Upper lobe of left lung (tissue), 6 donors: ENCODE measurements around the gene TXNRD2. TPM values are rescaled to one million over a fixed set of nuclear protein-coding genes. Genes with fewer than 3 reads are reported as not detected.

Source experiments
- ATAC-seq, 2 donors: fragments of 200-7000 bp; cut with Tn5 transposase; one replicate each; pipeline ENCODE4 v1.9.1; 2022; ENCODE audit warnings: mild to moderate bottlenecking in 2 of 2, moderate library complexity in 2 of 2; ENCODE audit not compliant: low FRiP score in 2 of 2
- DNase-seq, 2 donors: peaks; one replicate each; pipeline ENCODE4 v3.0.0-alpha.2; 2019 to 2020
- H3K27ac ChIP-seq, 4 donors: fragments of 200-600 bp; sonication (generic); one replicate each; pipeline ENCODE4 v1.5.1; 2016 to 2019
- H3K27me3 ChIP-seq, 4 donors: fragments of 200-600 bp; sonication (generic); one replicate each; pipeline ENCODE4 v1.5.1; 2017 to 2019
- H3K36me3 ChIP-seq, 4 donors: fragments of 200-600 bp; sonication (generic); one replicate each; pipeline ENCODE4 v1.5.1; 2016 to 2019
- H3K4me1 ChIP-seq, 4 donors: fragments of 200-600 bp; sonication (generic); one replicate each; pipeline ENCODE4 v1.5.1; 2018 to 2019
- H3K4me3 ChIP-seq, 4 donors: fragments of 200-600 bp; sonication (generic); one replicate each; pipeline ENCODE4 v1.5.1; 2017 to 2019; ENCODE audit warnings: mild to moderate bottlenecking in 2 of 4, moderate library complexity in 1 of 4
- H3K9me3 ChIP-seq, 4 donors: fragments of 200-600 bp; sonication (generic); one replicate each; pipeline ENCODE4 v1.5.1; 2018 to 2019
- EP300 ChIP-seq, 4 donors: sonication (generic); formaldehyde crosslinking; IDR thresholded peaks; one replicate each; pipeline ENCODE4 v1.5.1; 2017; ENCODE audit warnings: antibody characterized with exemption in 4 of 4, control low read depth in 2 of 4
- POLR2A ChIP-seq, 4 donors: fragments of 450-650 bp; IDR thresholded peaks; one replicate each; pipeline ENCODE4 v1.5.1; 2016 to 2017; ENCODE audit warnings: antibody characterized with exemption in 4 of 4, mild to moderate bottlenecking in 2 of 4
- POLR2AphosphoS5 ChIP-seq, 2 donors: sonication (generic); formaldehyde crosslinking; IDR thresholded peaks; one replicate each; pipeline ENCODE4 v1.5.1; 2017; ENCODE audit warnings: antibody characterized with exemption in 2 of 2
- WGBS, 2 donors: methylation state at CpG; one replicate each; pipeline ENCODE4 v1.1.5; 2017 to 2018; 5-methylcytosine and 5-hydroxymethylcytosine counted together
- total RNA-seq, 6 donors: library from RNA; depleted of rRNA in 4 of 6; stranded (reverse); fragments of >200 nt in 4 of 6; gene quantifications; one replicate each; pipeline versions ENCODE4 v1.1.0 to v1.2.1, GENCODE V29; 2016 to 2021
- TF ChIP-seq, protein P1 (sequence below), 6 experiments: fragments of 450-650 bp in 4 of 6; fragments of 200-600 bp in 2 of 6; sonication (generic) in 2 of 6; IDR thresholded peaks; one replicate each; pipeline ENCODE4 v1.5.1; 2016 to 2019; ENCODE audit warnings: antibody characterized with exemption in 6 of 6
- donor health status: DM: no; HTN: no; CAD: no; lungs with moderate emphysema.
- donor health status: DM: no; HTN: yes; CAD: no; lungs with severe emphysema.

Gene TXNRD2
- total RNA-seq, 6 donors from 2014 or later = 29.6 to 78.6 (median 49.3) TPM

DNA sequence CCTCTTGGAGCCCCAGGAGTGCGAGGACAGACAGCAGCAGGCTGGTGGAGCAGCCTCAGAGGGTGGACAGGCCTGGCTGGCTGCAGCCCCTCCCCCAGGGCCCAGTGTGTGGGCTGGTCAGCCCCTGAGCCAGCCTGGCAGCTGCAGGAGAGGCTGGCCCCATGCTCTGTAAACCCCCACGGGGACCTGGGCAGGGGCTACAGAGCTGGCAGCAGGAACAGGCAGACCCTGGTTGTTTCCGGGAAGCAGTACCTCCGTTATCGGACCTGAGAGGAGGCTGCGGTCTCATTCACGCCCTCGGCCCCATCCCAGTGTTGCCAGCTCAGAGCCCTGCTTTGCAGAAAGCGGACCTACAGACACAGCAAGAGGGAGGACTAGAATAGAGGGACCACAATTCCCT is 38.6 kb downstream of the TXNRD2 start:
- DNase-seq = no peak
- H3K27me3 ChIP-seq = no peaks in the 10 kb centered on the region
- peaks cover under 1 to 45% (median 23%) of the 10 kb centered on the region in 4 donors for H3K36me3 ChIP-seq
- TF ChIP-seq POLR2AphosphoS5 (IDR thresholded peaks at IDR 0.05) (no peak), POLR2A (IDR thresholded peaks at IDR 0.05) (no peak), EP300 (IDR thresholded peaks at IDR 0.05) (no peak)
- TF ChIP-seq, protein P1, sequence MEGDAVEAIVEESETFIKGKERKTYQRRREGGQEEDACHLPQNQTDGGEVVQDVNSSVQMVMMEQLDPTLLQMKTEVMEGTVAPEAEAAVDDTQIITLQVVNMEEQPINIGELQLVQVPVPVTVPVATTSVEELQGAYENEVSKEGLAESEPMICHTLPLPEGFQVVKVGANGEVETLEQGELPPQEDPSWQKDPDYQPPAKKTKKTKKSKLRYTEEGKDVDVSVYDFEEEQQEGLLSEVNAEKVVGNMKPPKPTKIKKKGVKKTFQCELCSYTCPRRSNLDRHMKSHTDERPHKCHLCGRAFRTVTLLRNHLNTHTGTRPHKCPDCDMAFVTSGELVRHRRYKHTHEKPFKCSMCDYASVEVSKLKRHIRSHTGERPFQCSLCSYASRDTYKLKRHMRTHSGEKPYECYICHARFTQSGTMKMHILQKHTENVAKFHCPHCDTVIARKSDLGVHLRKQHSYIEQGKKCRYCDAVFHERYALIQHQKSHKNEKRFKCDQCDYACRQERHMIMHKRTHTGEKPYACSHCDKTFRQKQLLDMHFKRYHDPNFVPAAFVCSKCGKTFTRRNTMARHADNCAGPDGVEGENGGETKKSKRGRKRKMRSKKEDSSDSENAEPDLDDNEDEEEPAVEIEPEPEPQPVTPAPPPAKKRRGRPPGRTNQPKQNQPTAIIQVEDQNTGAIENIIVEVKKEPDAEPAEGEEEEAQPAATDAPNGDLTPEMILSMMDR (IDR thresholded peaks at IDR 0.05) = no peak
- no peak overlapping the region for H3K27ac ChIP-seq
- H3K9me3 ChIP-seq = no peaks in the 10 kb centered on the region
- WGBS, 2 donors = 97 to 100% methylated on average over 2 to 9 of the region's 9 CpGs
- ATAC-seq = no peak
- no peaks in the 10 kb centered on the region for H3K4me1 ChIP-seq
- no peak overlapping the region for H3K4me3 ChIP-seq

DNA sequence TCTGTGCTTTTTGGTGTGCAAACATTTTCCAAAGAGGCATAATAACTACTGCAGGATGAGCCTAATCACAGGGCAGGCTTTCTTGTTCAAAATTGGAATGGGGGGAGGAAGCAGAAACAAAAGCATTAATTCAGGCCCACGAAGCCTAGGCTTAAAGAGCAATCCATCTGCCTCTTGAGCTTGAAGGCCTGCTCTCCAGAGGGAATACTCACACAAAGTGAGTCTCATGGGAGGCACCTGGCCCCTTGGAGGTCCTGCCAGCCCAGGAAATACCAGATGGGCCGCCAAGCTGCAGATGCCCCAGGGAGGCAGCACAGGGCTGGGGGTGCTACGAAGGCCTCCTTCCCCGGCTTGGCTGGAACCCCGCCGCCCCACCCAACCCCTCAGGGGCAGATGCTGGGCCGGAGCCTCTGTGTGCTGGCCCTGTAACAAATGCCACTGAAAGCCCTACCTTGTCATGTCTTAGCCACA is 39.3 kb downstream of the TXNRD2 start:
- 88 to 89% methylated on average over 7 of the region's 7 CpGs for WGBS, 2 donors
- H3K27ac ChIP-seq = no peak overlapping the region
- H3K9me3 ChIP-seq = no peaks in the 10 kb centered on the region
- DNase-seq (no peak), ATAC-seq (no peak)
- no peaks in the 10 kb centered on the region for H3K27me3 ChIP-seq
- TF ChIP-seq, protein P1 (IDR thresholded peaks at IDR 0.05) = no peak
- TF ChIP-seq POLR2AphosphoS5 (IDR thresholded peaks at IDR 0.05) (no peak), EP300 (IDR thresholded peaks at IDR 0.05) (no peak), POLR2A (IDR thresholded peaks at IDR 0.05) (no peak)
- no peak overlapping the region for H3K4me3 ChIP-seq
- peaks cover 0 to 51% (median 27%) of the 10 kb centered on the region in 4 donors for H3K36me3 ChIP-seq
- no peaks in the 10 kb centered on the region for H3K4me1 ChIP-seq

DNA sequence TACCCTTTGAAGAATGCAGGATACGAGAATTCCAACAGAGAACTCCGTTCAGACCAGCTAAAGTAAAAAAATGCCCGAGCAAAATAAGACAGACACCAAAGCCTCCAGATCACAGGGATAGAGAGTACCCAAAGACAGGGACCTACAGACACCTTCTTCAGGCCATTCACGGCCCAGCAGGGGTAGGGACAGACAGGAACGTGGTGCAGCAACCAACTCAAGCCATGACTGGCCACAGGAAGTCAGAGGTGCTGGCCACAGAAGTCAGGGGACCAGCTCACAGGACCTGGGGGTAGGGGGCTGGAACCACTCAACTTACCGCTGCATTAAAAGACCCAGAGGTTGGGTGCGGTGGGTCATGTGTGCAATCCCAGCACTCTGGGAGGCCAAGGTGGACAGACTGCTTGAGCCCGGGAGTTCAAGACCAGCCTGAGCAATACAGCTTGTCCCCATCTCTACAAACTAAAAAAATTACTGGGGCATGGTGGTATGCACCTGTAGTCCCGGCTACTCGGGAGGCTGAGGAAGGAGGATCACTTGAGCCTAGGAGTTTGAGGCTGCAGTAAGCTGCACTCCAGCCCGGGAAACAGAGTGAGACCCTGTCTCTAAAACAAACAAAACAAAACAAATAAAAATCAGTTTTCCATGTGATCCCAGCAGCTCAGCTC is 39.9 kb downstream of the TXNRD2 start:
- 90% methylated on average over 11 of the region's 11 CpGs for WGBS, 2 donors
- no peak for DNase-seq

DNA sequence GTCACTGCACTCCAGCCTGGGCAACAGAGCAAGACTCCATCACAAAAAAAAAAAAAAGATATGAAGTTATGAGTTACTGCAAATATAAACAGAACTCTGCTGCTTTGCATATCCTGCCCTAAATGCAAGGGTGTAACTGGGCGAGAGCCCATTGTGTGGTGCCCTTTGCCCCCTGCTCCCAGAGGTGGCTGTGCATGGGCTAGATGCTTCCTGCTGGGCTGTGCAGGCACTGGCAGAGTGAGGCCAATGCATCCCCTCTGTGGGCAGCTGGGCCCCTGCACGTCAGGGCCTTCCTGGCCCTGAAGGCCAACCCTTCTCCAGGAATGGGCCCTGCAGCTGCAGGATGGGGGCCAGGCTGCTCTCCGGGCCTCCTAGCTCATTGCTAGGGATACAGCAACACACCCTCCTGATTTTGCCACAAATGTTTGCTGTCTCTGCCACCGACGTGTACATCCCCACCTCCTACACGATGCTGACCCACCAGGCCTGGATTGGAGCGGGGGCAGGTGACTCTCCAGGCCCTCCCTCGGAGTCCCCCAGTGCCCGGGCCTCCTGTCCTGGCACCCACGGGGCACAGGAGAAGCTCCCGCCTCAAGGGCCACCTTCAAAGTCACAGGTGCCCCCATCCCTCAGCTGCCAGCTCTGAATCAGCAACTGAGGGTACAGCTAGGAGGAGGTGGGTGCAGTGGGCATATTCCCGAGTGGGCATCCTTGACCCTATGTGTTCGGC is 40.7 kb downstream of the TXNRD2 start:
- no peak overlapping the region for H3K4me3 ChIP-seq
- H3K27ac ChIP-seq = no peak overlapping the region
- DNase-seq (no peak), ATAC-seq (no peak)
- 89 to 95% methylated on average over 11 to 12 of the region's 13 CpGs for WGBS, 2 donors
- H3K36me3 ChIP-seq = peaks cover 0 to 48% (median 27%) of the 10 kb centered on the region in 4 donors
- no peak for TF ChIP-seq EP300 (IDR thresholded peaks at IDR 0.05)
- TF ChIP-seq POLR2AphosphoS5 (IDR thresholded peaks at IDR 0.05) = no peak
- TF ChIP-seq, protein P1 (IDR thresholded peaks at IDR 0.05) = no peak
- TF ChIP-seq POLR2A (IDR thresholded peaks at IDR 0.05) = no peak
- no peaks in the 10 kb centered on the region for H3K27me3 ChIP-seq
- H3K4me1 ChIP-seq = no peaks in the 10 kb centered on the region
- no peaks in the 10 kb centered on the region for H3K9me3 ChIP-seq

More for the DNA sequence above, 39.9 kb downstream of the TXNRD2 start:
- H3K36me3 ChIP-seq = peaks cover 0 to 51% (median 27%) of the 10 kb centered on the region in 4 donors
- H3K4me3 ChIP-seq = no peak overlapping the region
- no peak for ATAC-seq
- H3K27ac ChIP-seq = no peak overlapping the region
- H3K9me3 ChIP-seq = no peaks in the 10 kb centered on the region
- H3K27me3 ChIP-seq = no peaks in the 10 kb centered on the region
- no peak for TF ChIP-seq POLR2AphosphoS5 (IDR thresholded peaks at IDR 0.05)
- TF ChIP-seq EP300 (IDR thresholded peaks at IDR 0.05) = no peak
- TF ChIP-seq POLR2A (IDR thresholded peaks at IDR 0.05) = no peak
- TF ChIP-seq, protein P1 (IDR thresholded peaks at IDR 0.05) = no peak
- H3K4me1 ChIP-seq = no peaks in the 10 kb centered on the region
